Body of pancreas (tissue), 4 donors: ENCODE measurements around the gene SLC12A7.

Experiments used
- CTCF ChIP-seq, 7 experiments: fragments of 450-650 bp in 4 of 7; fragments of 200-600 bp in 3 of 7; sonication (generic) in 3 of 7; IDR thresholded peaks; one replicate each; pipeline ENCODE4 v1.5.1; 2016 to 2019; ENCODE audit warnings: antibody characterized with exemption in 7 of 7
- POLR2A ChIP-seq, 3 donors: fragments of 450-650 bp; IDR thresholded peaks; one replicate each; pipeline ENCODE4 v1.6.1; 2016; ENCODE audit warnings: antibody characterized with exemption in 3 of 3, mild to moderate bottlenecking in 2 of 3

DNA sequence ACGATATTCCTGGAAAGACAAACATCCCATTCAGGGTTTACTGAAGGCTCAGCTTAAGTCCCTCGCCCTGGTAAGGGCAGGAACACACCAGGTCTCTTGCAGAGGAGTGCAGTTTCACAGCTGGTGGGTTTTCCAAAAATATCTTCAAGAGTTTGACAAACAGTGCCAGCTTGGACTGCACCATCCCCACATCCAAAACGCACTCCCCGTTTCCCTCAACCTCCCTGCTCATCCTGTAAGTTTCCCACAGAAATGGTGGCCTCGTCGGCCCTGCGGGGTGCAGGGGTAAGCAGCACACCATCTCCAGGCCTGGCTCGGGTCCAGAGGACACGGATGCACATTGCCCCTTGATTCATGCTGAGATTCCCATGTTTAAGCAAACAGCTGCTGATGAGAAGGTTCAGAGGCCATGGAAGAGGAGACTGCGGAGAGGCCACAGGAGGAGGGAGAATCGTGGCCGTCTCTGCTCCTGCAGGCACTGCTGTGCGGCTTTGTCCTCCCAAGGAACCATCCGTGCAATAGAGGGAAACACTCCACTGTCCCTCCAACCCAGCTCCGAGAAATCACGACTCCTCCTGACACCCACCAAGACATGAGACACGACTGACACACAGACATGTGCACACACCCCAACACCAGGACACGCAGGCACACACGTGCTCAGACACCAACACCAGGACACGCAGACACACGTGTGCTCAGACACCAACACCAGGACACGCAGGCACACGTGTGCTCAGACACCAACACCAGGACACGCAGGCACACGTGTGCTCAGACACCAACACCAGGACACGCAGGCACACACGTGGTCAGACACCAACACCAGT lies 24.0 kb upstream of the SLC12A7 start:
- TF ChIP-seq CTCF (IDR thresholded peaks at IDR 0.05) (no peak), POLR2A (IDR thresholded peaks at IDR 0.05) (no peak)
